ENCODE results near the gene TMEM243. TPM values are rescaled to one million over a fixed set of nuclear protein-coding genes. Genes with fewer than 3 reads are reported as not detected.

Gene TMEM243
- total and polyA plus RNA-seq, 2 donors (not counting 1 experiment from before 2014, with no cell fraction given) = 25.6 to 42.8 TPM

GRCh38 chr7:87213252-87213651, 6.3 kb downstream of the TMEM243 start:
- H3K27me3 ChIP-seq (ENCODE audit: control insufficient read depth, insufficient read depth, low read length) = no peaks in the 10 kb centered on the region
- no peak overlapping the region for H3K9ac ChIP-seq (ENCODE audit: insufficient read depth, low read length)
- peaks cover 6% of the 10 kb centered on the region for H3K79me2 ChIP-seq (ENCODE audit: control insufficient read depth, insufficient read depth, low read length)
- no peak overlapping the region for H2AFZ ChIP-seq (ENCODE audit: low read length)
- no peak overlapping the region for H3K27ac ChIP-seq (ENCODE audit: insufficient read depth, low read length)
- H3K4me3 ChIP-seq (replicated peaks in 1 of 4; ENCODE audit: control extremely low read depth in 1 of 4, insufficient read depth in 1 of 4, low read depth in 3 of 4, low read length in 4 of 4) = no peak overlapping the region
- H3K4me2 ChIP-seq (ENCODE audit: extremely low read depth, insufficient read depth, low read length) = no peak overlapping the region
- DNase-seq (ENCODE audit: low read depth in 2 of 2) = no peak
- TF ChIP-seq CTCF (conservative IDR thresholded peaks at IDR 0.05 in 1 of 2, IDR thresholded peaks at IDR 0.05 in 1 of 2; ENCODE audit: low read depth in 1 of 2, low read length in 2 of 2) = no peak
- no peak for TF ChIP-seq EZH2 (IDR thresholded peaks at IDR 0.05; ENCODE audit: low read length, missing control alignments)
- H3K36me3 ChIP-seq (ENCODE audit: control insufficient read depth, insufficient read depth, low read length) = no peaks in the 10 kb centered on the region
- no peaks in the 10 kb centered on the region for H4K20me1 ChIP-seq (ENCODE audit: control insufficient read depth, extremely low read depth, insufficient read depth, low read length)
- no peaks in the 10 kb centered on the region for H3K9me3 ChIP-seq (ENCODE audit: control insufficient read depth, insufficient read depth, low read depth, low read length)
- peaks cover 2% of the 10 kb centered on the region for H3K4me1 ChIP-seq (ENCODE audit: control insufficient read depth, extremely low read depth, insufficient read depth, low read length)

DNA sequence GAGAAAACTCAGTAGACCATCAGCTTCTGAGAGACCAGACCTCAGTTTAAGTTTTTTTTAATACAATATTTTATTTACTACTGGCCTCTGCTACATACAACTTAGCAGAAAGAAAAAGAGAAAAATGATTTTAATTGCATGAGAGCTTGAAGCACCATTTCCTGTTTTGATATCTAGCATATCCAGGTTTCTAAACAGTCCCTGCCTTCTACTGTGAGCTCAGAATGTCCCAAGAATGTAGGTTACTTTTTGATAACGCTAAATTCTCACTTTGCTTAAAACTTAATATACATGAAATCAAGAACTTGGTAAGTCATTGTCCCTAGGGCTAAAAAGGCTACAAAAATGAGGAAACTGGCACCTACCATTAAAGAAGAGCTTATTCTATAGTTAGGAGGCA, 7.0 kb downstream of the TMEM243 start:
- no peak overlapping the region for H3K4me3 ChIP-seq (replicated peaks in 1 of 4; ENCODE audit: control extremely low read depth in 1 of 4, insufficient read depth in 1 of 4, low read depth in 3 of 4, low read length in 4 of 4)
- H3K4me1 ChIP-seq (ENCODE audit: control insufficient read depth, extremely low read depth, insufficient read depth, low read length) = peaks cover 2% of the 10 kb centered on the region
- H3K4me2 ChIP-seq (ENCODE audit: extremely low read depth, insufficient read depth, low read length) = no peak overlapping the region
- no peak overlapping the region for H2AFZ ChIP-seq (ENCODE audit: low read length)
- no peak for DNase-seq (ENCODE audit: low read depth in 2 of 2)
- no peak overlapping the region for H3K27ac ChIP-seq (ENCODE audit: insufficient read depth, low read length)
- no peaks in the 10 kb centered on the region for H3K9me3 ChIP-seq (ENCODE audit: control insufficient read depth, insufficient read depth, low read depth, low read length)
- no peaks in the 10 kb centered on the region for H3K36me3 ChIP-seq (ENCODE audit: control insufficient read depth, insufficient read depth, low read length)
- no peaks in the 10 kb centered on the region for H3K27me3 ChIP-seq (ENCODE audit: control insufficient read depth, insufficient read depth, low read length)
- H3K9ac ChIP-seq (ENCODE audit: insufficient read depth, low read length) = no peak overlapping the region
- H3K79me2 ChIP-seq (ENCODE audit: control insufficient read depth, insufficient read depth, low read length) = peaks cover 3% of the 10 kb centered on the region
- no peak for TF ChIP-seq CTCF (conservative IDR thresholded peaks at IDR 0.05 in 1 of 2, IDR thresholded peaks at IDR 0.05 in 1 of 2; ENCODE audit: low read depth in 1 of 2, low read length in 2 of 2)
- no peak for TF ChIP-seq EZH2 (IDR thresholded peaks at IDR 0.05; ENCODE audit: low read length, missing control alignments)
- H4K20me1 ChIP-seq (ENCODE audit: control insufficient read depth, extremely low read depth, insufficient read depth, low read length) = no peaks in the 10 kb centered on the region

- no peak for TF ChIP-seq CTCF (conservative IDR thresholded peaks at IDR 0.05 in 1 of 2, IDR thresholded peaks at IDR 0.05 in 1 of 2; ENCODE audit: low read depth in 1 of 2, low read length in 2 of 2)
- TF ChIP-seq EZH2 (IDR thresholded peaks at IDR 0.05; ENCODE audit: low read length, missing control alignments) = no peak
- Histone ChIP-seq H3K9me3 (ENCODE audit: control insufficient read depth, insufficient read depth, low read depth, low read length) (no peaks in the 10 kb centered on the region), H3K27me3 (ENCODE audit: control insufficient read depth, insufficient read depth, low read length) (no peaks in the 10 kb centered on the region), H3K27ac (ENCODE audit: insufficient read depth, low read length) (no peak overlapping the region), H3K79me2 (ENCODE audit: control insufficient read depth, insufficient read depth, low read length) (peaks cover 3% of the 10 kb centered on the region), H3K4me2 (ENCODE audit: extremely low read depth, insufficient read depth, low read length) (no peak overlapping the region), H3K4me3 (replicated peaks in 1 of 4; ENCODE audit: control extremely low read depth in 1 of 4, insufficient read depth in 1 of 4, low read depth in 3 of 4, low read length in 4 of 4) (no peak overlapping the region), H4K20me1 (ENCODE audit: control insufficient read depth, extremely low read depth, insufficient read depth, low read length) (no peaks in the 10 kb centered on the region), H2AFZ (ENCODE audit: low read length) (no peak overlapping the region), H3K4me1 (ENCODE audit: control insufficient read depth, extremely low read depth, insufficient read depth, low read length) (peaks cover 2% of the 10 kb centered on the region), H3K36me3 (ENCODE audit: control insufficient read depth, insufficient read depth, low read length) (no peaks in the 10 kb centered on the region), H3K9ac (ENCODE audit: insufficient read depth, low read length) (no peak overlapping the region)
- DNase-seq (ENCODE audit: low read depth in 2 of 2) = no peak
These were observed 9.0 kb downstream of the TMEM243 start for GRCh38 chr7:87210506-87210905.
